ENCODE measurements around the gene RUBCNL. TPM values are rescaled to one million over a fixed set of nuclear protein-coding genes. Genes with fewer than 3 reads are reported as not detected.

The RUBCNL gene
- total RNA-seq, 3 donors from 2014 or later, result 13.5 to 35.2 (median 32.6) TPM

GRCh38 chr13:46327246-46327645 is 59.8 kb downstream of the RUBCNL start:
- Histone ChIP-seq H3K4me3 (no peak overlapping the region), H3K36me3 (ENCODE audit: low read depth) (no peaks in the 10 kb centered on the region), H3K9me3 (no peaks in the 10 kb centered on the region), H3K4me1 (ENCODE audit: low read depth) (no peaks in the 10 kb centered on the region)
- intact Hi-C loops (cut with DNase I, micrococcal nuclease), result no loop called here
- no peak for ATAC-seq
- no peak for TF ChIP-seq CTCF (IDR thresholded peaks at IDR 0.05)
- DNase-seq, result no peak

GRCh38 chr13:46324976-46325375 is 62.1 kb downstream of the RUBCNL start:
- intact Hi-C loops (cut with DNase I, micrococcal nuclease), result no loop called here
- H3K4me3 ChIP-seq, result no peak overlapping the region
- DNase-seq, result no peak
- no peaks in the 10 kb centered on the region for H3K4me1 ChIP-seq (ENCODE audit: low read depth)
- H3K9me3 ChIP-seq, result no peaks in the 10 kb centered on the region
- TF ChIP-seq CTCF (IDR thresholded peaks at IDR 0.05), result no peak
- no peaks in the 10 kb centered on the region for H3K36me3 ChIP-seq (ENCODE audit: low read depth)
- ATAC-seq, result no peak

- ATAC-seq (peak; percentile 69), DNase-seq (peak in 2 of 3 donors; percentile 49 to 72)
- Histone ChIP-seq H3K9me3 (no peaks in the 10 kb centered on the region), H3K4me3 (no peak overlapping the region), H3K4me1 (ENCODE audit: low read depth) (no peaks in the 10 kb centered on the region), H3K36me3 (ENCODE audit: low read depth) (no peaks in the 10 kb centered on the region)
- intact Hi-C loops (cut with DNase I, micrococcal nuclease), result no loop called here
- TF ChIP-seq CTCF (IDR thresholded peaks at IDR 0.05), result peak; percentile 28
Measured at GRCh38 chr13:46321494-46322225, 65.4 kb downstream of the RUBCNL start.

DNA sequence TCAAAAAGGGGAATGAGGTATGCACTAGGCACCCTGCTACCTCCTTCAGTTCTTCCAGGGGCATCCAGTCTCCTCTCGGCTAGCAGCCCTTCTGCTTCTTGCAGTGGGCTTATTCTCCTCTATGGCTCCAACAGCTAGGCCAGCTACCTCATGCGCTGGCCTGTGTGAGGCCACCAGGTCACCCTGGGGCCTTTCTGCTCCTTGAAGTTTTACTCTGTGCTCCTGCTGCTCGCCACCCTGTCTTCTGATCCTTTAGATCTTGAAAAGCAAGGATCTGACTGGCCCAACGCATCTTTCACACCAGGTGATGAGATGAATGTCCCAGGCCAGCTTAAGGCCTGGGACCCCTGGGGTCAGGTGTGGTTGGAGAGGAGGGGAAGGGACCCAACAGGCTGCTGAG is 66.2 kb downstream of the RUBCNL start:
- intact Hi-C loops (cut with DNase I, micrococcal nuclease), result no loop called here
- Histone ChIP-seq H3K9me3 (no peaks in the 10 kb centered on the region), H3K36me3 (ENCODE audit: low read depth) (no peaks in the 10 kb centered on the region), H3K4me3 (no peak overlapping the region), H3K4me1 (ENCODE audit: low read depth) (no peaks in the 10 kb centered on the region)
- DNase-seq (no peak), ATAC-seq (no peak)
- no peak for TF ChIP-seq CTCF (IDR thresholded peaks at IDR 0.05)

- intact Hi-C loops (cut with DNase I, micrococcal nuclease), result no loop called here
- Histone ChIP-seq H3K36me3 (ENCODE audit: low read depth) (no peaks in the 10 kb centered on the region), H3K4me3 (no peak overlapping the region), H3K4me1 (ENCODE audit: low read depth) (no peaks in the 10 kb centered on the region), H3K9me3 (no peaks in the 10 kb centered on the region)
- DNase-seq (no peak), ATAC-seq (no peak)
- no peak for TF ChIP-seq CTCF (IDR thresholded peaks at IDR 0.05)
Measured at GRCh38 chr13:46320406-46320805, 66.6 kb downstream of the RUBCNL start.

All from mucosa of descending colon (tissue), 3 donors.